Measurements from ENCODE around the gene NTRK2. TPM values are rescaled to one million over a fixed set of nuclear protein-coding genes. Genes with fewer than 3 reads are reported as not detected.

Gene NTRK2
- total RNA-seq, 6 donors from 2014 or later = 0.30 to 16.8 (median 2.6) TPM

DNA sequence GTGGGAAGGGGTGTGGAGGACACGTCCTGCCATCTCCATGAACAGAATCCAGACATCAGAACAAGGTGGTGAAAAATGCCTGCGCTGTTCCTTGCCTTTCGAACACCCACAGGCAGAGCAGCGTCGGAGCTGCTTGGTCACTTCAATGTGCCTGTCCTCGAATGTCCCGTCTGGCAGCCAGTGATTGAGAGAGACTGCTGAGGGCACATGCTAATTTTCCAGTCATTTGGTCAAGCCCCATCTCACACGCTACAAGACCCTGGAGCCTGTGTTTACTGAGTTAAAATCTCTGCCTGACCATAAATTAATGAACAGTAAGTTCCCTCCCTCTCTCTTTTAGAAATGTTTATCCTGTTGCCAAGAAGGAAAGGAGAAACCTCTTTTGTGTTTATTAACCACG lies 149.3 kb downstream of the NTRK2 start:
- H3K36me3 ChIP-seq = no peaks in the 10 kb centered on the region
- TF ChIP-seq EP300 (IDR thresholded peaks at IDR 0.05) = no peak
- TF ChIP-seq POLR2AphosphoS5 (IDR thresholded peaks at IDR 0.05) = no peak
- TF ChIP-seq POLR2A (IDR thresholded peaks at IDR 0.05) = no peak
- TF ChIP-seq, protein P1, sequence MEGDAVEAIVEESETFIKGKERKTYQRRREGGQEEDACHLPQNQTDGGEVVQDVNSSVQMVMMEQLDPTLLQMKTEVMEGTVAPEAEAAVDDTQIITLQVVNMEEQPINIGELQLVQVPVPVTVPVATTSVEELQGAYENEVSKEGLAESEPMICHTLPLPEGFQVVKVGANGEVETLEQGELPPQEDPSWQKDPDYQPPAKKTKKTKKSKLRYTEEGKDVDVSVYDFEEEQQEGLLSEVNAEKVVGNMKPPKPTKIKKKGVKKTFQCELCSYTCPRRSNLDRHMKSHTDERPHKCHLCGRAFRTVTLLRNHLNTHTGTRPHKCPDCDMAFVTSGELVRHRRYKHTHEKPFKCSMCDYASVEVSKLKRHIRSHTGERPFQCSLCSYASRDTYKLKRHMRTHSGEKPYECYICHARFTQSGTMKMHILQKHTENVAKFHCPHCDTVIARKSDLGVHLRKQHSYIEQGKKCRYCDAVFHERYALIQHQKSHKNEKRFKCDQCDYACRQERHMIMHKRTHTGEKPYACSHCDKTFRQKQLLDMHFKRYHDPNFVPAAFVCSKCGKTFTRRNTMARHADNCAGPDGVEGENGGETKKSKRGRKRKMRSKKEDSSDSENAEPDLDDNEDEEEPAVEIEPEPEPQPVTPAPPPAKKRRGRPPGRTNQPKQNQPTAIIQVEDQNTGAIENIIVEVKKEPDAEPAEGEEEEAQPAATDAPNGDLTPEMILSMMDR (IDR thresholded peaks at IDR 0.05) = no peak
- H3K9me3 ChIP-seq = no peaks in the 10 kb centered on the region
- no peak overlapping the region for H3K4me3 ChIP-seq
- no peak overlapping the region for H3K27ac ChIP-seq
- DNase-seq (no peak), ATAC-seq (ENCODE audit: low FRiP score in 2 of 2) (no peak)
- WGBS, 2 donors = 72 to 79% methylated on average over 9 of the region's 9 CpGs
- no peaks in the 10 kb centered on the region for H3K4me1 ChIP-seq
- no peaks in the 10 kb centered on the region for H3K27me3 ChIP-seq

- DNase-seq (no peak), ATAC-seq (ENCODE audit: low FRiP score in 2 of 2) (no peak)
- Histone ChIP-seq H3K36me3 (no peaks in the 10 kb centered on the region), H3K27ac (no peak overlapping the region), H3K4me1 (no peaks in the 10 kb centered on the region), H3K4me3 (no peak overlapping the region), H3K27me3 (no peaks in the 10 kb centered on the region), H3K9me3 (no peaks in the 10 kb centered on the region)
- WGBS, 2 donors = 71 to 77% methylated on average over 8 of the region's 8 CpGs
- no peak for TF ChIP-seq POLR2A (IDR thresholded peaks at IDR 0.05)
- TF ChIP-seq POLR2AphosphoS5 (IDR thresholded peaks at IDR 0.05) = no peak
- TF ChIP-seq, protein P1 (IDR thresholded peaks at IDR 0.05) = no peak
- no peak for TF ChIP-seq EP300 (IDR thresholded peaks at IDR 0.05)
Measured at GRCh38 chr9:84819491-84819991, 150.0 kb downstream of the NTRK2 start.

DNA sequence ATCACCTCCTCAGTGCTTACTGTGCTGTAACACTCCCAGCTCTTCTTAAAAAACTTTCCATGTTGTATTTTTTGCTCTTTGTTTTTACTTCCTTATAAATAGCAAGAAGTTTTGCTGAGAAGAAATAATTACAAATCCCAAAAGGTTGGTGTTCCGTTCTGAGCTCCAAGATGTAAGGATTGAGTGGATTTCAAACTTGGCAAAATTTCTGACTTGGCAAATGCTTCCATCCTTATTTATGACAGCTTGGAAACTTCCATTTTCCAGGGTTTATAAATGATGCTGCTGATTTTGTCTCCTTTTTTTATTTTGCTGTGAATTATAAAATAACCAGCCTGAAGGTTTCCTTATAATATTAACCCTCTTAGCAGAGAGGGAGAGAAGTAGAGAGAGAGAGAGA lies 151.9 kb downstream of the NTRK2 start:
- WGBS, 2 donors = 35 to 56% methylated on average over 1 of the region's 1 CpG
- DNase-seq = no peak

DNA sequence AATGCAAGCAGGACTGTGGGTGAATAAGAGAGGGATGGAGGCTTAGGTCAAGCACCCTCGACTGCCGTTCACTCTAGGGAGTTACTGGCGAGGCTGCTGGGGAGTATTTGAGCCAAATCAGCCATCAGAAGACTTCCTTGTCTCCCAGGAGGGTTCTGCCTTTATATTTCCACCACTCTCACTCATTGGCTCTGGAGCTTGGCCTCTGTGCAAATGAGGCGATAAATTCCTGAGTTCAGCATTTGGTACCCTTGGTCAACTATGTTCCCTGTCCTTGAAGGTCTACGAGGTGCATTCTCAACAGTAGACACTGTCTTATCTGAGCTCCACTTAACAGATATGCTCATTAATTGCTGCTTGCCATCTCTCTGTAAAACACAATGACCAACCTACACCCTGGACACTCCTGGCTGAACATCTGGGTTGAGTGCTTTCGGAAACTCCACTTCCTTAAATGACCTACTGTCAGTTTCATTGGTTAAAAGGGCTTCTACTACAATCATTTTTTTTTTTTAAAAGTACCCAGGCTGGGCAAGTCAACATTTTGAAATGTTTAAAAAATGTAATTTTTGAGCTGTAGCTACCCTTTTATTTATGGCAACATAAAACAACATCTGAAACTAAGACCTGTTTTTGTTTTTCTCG lies 153.2 kb downstream of the NTRK2 start:
- ATAC-seq (ENCODE audit: low FRiP score in 2 of 2) (no peak), DNase-seq (no peak)
- Histone ChIP-seq H3K27ac (no peak overlapping the region), H3K27me3 (no peaks in the 10 kb centered on the region), H3K36me3 (no peaks in the 10 kb centered on the region), H3K4me3 (no peak overlapping the region), H3K9me3 (no peaks in the 10 kb centered on the region), H3K4me1 (no peaks in the 10 kb centered on the region)
- 60 to 67% methylated on average over 7 of the region's 7 CpGs for whole genome bisulfite sequencing, 2 donors
- TF ChIP-seq POLR2AphosphoS5 (IDR thresholded peaks at IDR 0.05) = no peak
- TF ChIP-seq, protein P1 (IDR thresholded peaks at IDR 0.05) = no peak
- no peak for TF ChIP-seq EP300 (IDR thresholded peaks at IDR 0.05)
- no peak for TF ChIP-seq POLR2A (IDR thresholded peaks at IDR 0.05)

More for the DNA sequence above, 151.9 kb downstream of the NTRK2 start:
- no peak overlapping the region for H3K27ac ChIP-seq
- ATAC-seq (ENCODE audit: low FRiP score in 2 of 2) = no peak
- H3K4me1 ChIP-seq = no peaks in the 10 kb centered on the region
- no peaks in the 10 kb centered on the region for H3K27me3 ChIP-seq
- no peaks in the 10 kb centered on the region for H3K9me3 ChIP-seq
- TF ChIP-seq POLR2A (IDR thresholded peaks at IDR 0.05) (no peak), POLR2AphosphoS5 (IDR thresholded peaks at IDR 0.05) (no peak), EP300 (IDR thresholded peaks at IDR 0.05) (no peak)
- TF ChIP-seq, protein P1 (IDR thresholded peaks at IDR 0.05) = no peak
- no peak overlapping the region for H3K4me3 ChIP-seq
- no peaks in the 10 kb centered on the region for H3K36me3 ChIP-seq

Measured in upper lobe of left lung (tissue), 6 donors.